GM21723 (cell line): ENCODE measurements around the gene HIF1A.
"Not testable (repeated sequence)": the region's sequence is repeated elsewhere in the genome, so short reads cannot be mapped to it uniquely, and the experiment has no call there.

Experiments
- ATAC-seq: cut with Tn5 transposase; IDR thresholded peaks from one replicate; pipeline ENCODE4 v1.9.1; 2021; ENCODE audit warnings: mild to moderate bottlenecking, moderate library complexity; ENCODE audit not compliant: unreplicated experiment

The HIF1A gene

DNA sequence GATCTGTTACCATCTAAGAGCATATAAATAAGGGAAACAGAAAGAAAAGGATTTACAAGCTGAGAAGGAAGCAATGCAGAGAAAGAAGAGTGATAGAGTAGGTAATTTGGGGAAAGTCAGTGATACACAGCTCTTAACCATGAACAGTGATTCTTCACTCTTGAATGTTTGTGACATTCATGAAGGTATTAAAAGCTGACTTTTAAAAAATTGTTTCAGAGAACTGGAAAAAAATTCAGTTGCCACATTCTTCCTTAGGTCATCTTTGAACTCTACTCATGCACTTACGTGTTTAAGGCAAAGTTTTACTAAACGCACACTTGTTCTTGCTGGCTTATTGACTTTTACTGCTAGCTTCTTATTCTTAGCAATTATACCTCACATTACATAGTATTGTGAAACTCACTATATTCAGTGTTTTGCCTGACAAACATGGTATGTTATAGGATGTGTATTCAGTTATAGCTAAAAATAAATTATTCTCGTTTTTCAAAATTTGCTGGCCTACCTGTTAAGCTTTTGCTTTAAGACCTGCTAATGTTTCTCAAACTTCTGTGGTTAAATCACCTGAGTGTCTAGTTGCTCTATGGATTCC is 10.9 kb downstream of the HIF1A start:
- ATAC-seq = no peak

DNA sequence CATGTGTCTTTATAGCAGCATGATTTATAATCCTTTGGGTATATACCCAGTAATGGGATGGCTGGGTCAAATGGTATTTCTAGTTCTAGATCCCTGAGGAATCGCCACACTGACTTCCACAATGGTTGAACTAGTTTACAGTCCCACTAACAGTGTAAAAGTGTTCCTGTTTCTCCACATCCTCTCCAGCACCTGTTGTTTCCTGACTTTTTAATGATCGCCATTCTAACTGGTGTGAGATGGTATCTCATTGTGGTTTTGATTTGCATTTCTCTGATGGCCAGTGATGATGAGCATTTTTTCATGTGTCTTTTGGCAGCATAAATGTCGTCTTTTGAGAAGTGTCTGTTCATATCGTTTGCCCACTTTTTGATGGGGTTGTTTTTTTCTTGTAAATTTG is 12.5 kb downstream of the HIF1A start:
- not testable (repeated sequence) for ATAC-seq

DNA sequence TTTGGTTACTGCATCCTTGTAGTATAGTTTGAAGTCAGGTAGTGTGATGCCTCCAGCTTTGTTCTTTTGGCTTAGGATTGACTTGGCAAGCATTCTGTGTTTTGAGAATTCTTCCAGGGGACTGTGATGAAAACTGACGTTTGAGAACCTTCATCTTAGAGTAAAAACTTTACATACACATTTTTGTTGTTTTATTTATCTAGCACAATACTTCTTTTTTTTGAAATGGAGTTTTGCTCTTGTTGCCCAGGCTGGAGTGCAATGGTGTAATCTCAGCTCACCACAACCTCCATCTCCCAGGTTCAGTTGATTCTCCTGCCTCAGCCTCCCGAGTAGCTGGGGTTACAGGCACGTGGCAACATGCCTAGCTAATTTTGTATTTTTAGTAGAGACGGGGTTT is 13.4 kb downstream of the HIF1A start:
- not testable (repeated sequence) for ATAC-seq

DNA sequence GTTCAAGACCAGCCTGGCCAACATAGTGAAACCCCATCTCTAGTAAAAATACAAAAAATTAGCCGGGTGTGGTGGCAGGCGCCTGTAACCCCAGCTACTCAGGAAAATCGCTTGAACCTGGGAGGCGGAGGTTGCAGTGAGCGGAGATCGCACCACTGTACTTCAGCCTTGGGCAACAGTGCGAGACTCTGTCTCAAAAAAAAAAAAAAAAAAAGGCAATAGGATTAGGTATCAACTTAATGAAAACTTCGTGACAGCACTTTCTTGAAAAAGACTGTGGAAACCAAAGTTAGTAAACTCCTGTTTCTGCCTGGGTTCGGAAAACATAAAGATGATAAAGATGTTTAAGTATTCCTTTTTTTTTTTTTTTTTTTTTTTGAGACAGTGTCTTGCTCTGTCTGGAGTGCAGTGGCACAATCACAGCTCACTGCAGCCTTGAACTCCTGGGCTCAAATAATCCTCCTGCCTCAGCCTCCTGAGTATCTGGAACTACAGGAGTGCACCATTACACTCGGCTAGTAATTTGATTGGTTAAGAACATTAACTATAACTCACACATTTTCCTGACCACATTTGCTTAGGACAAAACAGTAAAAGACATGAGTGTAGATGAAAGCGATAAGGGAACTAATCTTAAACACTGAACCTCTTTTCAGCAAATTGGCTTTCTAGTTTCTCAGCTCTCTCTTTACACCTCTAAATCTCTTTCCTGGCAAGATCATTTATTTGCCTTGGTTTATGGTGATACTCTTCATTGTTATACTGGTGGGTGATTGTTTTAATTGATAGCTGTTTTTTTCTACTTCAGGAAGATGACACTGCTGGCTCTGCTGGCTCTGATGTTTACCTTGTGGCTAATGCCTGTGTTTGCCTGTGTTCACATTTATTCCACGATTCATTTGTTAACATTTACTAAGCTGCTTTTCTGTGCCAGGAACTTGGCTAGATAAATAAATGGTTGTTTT is 15.8 kb downstream of the HIF1A start:
- ATAC-seq = no peak

DNA sequence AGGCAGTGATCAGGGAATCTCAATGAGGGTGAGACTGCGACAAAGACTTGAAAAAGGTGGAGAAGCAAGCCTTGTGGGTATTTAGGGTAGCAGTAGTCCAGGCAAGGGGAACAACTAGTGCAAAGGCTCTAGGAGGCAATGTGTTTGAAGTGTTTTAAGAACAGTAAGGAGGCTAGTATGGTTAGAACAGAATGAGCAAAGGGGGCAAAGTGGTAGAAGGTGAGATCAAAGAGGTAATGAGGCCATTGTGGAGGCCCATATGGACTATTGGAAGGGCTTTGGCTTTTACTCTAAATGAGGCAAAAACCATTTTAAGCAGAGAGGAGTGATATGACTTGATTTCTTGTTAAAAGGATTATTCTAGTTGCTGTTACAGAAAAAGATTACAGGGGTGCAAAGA is 16.8 kb downstream of the HIF1A start:
- ATAC-seq = no peak

DNA sequence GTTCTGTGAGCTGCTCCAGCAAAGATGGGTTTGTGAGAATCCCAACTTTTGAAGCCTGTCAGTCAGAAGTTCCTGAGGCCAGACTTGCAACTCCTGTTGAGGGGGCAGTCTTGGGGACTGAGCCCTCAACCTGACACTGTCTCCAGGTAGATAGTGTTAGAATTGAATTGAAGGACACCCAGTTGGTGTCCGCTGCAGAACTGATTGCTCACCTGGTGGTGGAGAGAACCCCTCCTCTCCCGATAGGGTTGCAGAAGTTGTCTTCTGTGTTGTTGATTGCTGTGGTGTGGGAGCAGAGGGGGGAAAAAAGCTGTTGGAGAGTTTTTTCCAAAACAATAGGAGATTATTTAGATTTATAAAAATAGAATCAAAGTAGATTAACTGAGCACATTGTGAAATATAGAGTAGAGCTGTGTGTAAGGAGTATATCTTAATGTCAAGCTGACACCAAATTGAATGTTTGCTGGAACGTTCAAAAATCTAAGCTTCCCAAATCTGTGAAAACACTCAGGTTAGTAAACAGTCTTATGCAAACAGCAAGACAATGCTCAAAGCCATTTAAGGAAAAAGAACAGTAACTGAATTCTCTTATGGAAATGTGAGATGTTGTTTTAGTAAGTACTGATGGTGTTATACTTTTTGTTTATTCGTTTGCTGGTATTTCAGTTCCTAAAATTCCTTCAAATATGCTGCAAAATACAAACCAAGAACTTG is 18.6 kb downstream of the HIF1A start:
- no peak for ATAC-seq

DNA sequence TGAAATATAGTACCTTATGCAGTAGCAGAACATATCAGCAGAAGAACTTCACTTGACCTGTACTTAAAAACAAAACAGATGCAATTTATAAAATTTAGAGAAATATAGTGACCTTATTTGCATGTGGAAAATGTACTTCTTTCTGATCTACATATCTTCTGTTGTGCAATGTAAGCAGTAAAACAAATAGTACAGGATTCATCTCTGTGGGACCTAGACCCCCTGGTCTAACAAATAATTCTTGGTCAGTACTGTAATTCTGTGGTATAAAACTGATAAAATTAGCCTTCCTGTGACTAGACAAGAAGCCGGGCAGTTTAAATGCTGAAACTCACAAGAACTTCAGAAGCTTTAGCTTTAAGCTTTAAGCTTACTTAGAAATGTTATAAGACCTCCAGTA is 21.6 kb downstream of the HIF1A start:
- ATAC-seq = no peak

DNA sequence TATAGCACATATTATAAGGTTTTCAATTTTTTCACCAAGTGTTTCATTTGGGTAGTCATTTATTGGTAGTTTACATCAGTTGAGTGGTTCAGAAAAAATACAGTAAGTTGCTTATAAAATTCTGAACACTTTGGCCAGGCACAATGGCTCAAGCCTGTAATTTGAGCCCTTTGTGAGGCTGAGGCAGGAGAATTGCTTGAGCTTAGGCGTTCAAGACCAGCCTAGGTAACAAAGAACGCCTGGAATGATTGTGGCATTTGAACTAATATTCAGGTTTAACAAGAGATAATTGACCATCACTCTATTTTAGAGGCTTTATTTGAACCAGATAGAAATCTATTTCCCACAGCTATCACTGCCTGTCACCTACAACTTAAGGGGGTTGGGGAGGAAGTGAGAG is 22.7 kb downstream of the HIF1A start:
- no peak for ATAC-seq

DNA sequence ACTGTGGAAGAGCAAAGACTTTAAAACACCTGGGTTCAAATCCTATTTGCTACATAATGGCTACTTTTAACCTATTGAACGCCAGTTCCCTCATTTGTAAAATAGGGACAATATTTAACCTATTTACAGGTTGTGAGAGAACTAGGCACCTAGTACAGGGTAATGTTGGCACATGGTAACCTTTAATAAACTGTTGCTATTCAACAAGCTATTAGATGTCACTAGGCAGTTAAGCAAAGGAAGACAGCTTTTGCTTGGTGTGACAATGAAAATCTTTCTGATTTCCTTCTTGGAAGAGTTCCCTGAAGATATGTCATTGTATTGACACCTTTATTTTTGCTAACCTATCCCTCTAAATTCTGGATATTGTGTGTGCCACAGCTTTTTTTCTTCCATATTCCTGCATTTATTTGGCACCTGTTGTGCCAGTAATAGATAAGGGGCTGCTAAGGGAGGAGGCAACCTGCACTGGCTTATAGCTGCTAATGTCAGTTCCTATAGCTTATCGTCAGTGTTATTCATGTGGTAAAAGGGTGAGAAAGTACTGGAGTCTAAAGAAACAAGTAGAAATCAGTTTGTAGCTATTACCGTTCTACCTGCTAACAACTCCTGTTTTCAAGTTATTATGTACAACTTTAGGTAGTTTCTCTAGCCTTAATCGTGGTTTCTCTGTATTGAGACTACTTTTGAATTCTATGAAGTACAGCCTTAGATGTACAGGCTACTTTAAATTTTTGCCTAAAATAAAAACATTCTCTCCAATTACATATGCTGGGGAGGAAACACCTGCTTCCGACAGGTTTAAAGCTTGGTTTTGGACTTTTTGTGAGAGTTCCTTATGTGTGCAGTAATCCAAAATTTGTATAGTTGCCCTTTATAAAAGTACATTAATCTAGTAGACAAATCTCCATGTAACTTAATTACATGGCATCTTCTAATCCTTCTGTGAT is 24.3 kb downstream of the HIF1A start:
- ATAC-seq = peak; percentile 35

DNA sequence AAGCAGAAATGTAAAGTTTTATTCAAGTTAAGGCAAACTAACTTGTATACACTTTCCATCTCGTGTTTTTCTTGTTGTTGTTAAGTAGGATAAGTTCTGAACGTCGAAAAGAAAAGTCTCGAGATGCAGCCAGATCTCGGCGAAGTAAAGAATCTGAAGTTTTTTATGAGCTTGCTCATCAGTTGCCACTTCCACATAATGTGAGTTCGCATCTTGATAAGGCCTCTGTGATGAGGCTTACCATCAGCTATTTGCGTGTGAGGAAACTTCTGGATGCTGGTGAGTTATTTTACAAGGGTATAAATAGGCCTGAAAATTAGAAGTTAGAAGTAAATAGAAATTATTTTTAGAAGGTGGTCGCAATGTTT is 25.0 kb downstream of the HIF1A start:
- no peak for ATAC-seq

DNA sequence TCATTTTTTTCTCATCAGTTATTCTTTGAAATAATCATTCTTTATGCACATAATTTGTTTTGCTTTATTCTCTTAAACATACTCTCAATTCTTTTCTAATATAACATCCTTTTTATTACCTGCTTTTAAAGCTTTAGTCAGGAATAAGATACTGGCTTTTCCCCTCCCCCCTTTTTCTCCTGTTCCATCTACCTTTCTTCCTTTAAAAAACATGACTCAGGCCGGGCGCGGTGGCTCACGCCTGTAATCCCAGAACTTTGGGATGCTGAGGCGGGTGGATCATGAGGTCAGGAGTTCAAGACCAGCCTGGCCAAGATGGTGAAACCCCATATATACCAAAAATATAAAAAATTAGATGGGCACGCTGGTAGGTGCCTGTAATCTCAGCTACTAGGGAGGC is 25.4 kb downstream of the HIF1A start:
- no peak for ATAC-seq

DNA sequence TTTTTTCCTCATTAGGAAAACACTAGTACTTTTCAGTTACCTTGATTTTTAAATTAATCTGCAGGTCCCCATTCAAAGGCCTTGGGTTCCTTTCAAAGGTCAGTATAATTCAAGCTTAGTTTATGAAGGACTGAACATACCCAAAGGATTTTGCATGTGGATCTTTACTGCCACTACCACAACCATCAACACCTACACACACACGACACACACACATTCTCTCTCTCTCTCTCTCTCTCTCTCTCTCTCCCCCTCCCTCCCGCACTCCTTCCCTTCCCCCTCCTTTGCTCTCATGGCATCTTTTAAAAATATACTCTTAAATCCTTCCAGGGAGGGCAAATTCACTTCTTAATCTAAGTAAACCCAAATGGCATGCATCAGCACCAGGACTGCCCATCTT is 28.8 kb downstream of the HIF1A start:
- ATAC-seq = no peak

DNA sequence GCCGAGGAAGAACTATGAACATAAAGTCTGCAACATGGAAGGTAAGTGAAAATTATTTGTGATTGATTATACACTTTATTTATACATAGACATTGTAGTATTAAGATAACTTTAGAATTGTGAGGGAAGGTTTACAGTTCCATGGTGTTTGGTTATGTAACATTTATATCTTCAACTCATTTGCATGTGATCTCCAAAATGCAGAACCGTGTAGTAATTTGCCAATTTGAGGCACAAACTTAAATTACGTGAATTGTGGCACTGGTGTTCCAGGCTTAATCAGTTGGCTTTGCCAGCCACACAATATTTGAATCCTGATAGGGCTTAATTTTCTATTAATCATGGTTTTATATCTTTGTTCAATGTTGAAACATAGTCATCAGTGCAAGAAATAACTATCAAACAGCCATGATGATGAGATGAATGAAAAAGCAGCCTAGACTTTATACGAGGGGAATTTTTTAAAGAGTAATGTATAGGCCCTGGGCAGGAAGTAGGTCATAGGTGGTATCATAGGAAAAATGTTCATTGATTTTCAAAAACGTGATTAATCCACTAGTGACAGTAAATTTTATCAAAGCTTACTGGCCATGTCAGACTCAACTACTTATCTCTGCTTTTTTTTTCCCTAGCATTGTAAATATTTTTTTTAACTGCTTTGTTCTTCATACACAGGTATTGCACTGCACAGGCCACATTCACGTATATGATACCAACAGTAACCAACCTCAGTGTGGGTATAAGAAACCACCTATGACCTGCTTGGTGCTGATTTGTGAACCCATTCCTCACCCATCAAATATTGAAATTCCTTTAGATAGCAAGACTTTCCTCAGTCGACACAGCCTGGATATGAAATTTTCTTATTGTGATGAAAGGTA is 31.7 kb downstream of the HIF1A start:
- ATAC-seq = no peak

DNA sequence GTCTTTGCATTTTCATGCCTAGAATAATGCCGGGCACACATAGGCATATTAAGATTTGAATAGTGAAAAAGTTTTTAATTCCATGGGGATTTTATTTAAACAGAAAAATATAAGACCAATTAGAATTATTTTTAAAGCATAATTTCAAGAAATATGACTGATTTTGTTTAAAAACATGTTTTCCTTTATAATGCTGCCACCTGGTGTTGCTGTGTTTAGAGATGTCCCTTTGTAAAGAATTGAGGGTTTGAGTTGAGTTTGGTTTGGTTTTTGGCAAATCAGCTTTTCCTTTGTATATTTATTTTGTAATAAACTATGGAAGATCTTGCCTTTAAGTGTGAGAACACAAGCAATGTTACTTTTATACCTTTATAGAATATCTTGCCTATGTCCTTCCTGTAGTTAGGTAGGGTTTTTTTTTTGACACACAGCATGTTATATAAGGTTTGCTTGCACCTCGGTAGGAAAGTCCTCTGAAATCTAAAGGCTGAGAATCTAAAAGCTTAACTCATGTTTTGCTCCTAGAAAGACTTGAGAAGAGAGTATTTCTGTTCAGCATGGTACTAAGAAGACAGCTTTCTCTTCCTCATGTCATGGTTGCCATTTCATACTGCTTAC is 35.6 kb downstream of the HIF1A start:
- no peak for ATAC-seq

DNA sequence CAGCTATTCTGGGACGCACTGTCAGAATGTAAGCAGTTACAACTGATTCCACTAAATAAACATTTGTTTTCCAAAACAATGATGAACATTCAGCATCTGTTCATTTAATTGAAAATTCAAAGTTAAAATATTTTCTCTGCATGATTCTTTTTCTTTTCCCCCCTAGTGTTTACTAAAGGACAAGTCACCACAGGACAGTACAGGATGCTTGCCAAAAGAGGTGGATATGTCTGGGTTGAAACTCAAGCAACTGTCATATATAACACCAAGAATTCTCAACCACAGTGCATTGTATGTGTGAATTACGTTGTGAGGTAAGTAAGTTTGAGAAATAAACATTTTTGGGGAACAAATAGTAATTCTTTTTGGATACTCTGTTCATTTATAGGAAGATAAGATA is 38.7 kb downstream of the HIF1A start:
- ATAC-seq = no peak

DNA sequence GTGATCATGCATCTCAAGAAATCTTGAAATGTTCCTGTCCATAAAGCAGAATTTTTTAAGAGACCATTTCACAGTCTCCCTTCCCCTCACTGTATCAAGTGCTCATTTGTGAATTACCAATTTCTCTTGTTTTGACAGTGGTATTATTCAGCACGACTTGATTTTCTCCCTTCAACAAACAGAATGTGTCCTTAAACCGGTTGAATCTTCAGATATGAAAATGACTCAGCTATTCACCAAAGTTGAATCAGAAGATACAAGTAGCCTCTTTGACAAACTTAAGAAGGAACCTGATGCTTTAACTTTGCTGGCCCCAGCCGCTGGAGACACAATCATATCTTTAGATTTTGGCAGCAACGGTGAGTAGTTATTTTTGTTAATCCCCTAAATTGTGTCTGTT is 41.4 kb downstream of the HIF1A start:
- no peak for ATAC-seq

DNA sequence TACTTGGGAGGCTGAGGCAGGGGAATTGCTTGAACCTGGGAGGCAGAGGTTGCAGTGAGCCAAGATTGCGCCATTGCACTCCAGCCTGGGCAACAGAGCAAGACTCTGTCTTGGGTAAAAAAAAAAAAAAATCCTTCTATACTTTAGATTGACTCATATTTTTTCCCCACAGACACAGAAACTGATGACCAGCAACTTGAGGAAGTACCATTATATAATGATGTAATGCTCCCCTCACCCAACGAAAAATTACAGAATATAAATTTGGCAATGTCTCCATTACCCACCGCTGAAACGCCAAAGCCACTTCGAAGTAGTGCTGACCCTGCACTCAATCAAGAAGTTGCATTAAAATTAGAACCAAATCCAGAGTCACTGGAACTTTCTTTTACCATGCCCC is 42.6 kb downstream of the HIF1A start:
- ATAC-seq = no peak

DNA sequence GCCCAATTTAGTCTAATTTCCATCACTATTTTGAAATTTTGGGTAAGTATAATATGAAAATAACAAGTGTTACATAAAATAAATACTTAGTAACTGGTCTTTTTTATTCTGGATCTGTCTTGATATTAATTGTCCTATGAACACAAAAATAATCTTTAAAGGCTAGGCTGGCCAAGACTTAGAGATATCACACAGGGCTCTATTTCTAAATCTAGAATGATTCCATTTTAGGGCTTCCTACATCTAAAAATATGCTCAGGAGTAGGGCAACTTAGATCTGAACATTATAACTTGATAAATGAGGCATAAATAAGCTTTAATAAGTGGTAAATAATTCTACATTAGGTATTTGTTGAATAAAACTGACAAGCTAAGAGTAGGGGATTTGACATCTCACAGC is 43.8 kb downstream of the HIF1A start:
- no peak for ATAC-seq

DNA sequence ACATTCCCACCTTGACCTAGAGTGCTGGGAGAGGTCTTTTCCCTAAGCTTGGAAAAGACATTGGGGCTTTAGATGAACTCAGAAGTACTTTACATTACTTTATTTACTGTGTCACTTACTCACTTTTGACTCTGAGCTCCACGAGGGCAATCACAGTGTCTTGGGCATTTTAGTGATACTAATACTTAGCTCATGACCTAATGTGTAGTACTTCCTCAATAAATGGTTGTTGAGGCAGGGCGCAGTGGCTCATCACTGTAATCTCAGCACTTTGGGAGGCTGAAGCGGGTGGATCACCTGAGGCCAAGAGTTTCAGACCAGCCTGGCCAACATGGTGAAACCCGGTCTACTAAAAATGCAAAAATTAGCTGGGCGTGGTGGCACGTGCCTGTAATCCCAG is 47.1 kb downstream of the HIF1A start:
- no peak for ATAC-seq
